Left ventricle myocardium inferior (tissue), 1 donor: ENCODE results near the gene AHSG. TPM values are rescaled to one million over a fixed set of nuclear protein-coding genes. Genes with fewer than 3 reads are reported as not detected.

Experiments
- DNase-seq: peaks from one replicate; pipeline ENCODE4 v3.0.0-alpha.2; 2020
- H3K27ac ChIP-seq: fragments of 200-600 bp; replicated peaks from 2 replicates; pipeline ENCODE4 v1.8.0; 2021
- H3K27me3 ChIP-seq: fragments of 200-600 bp; 2 replicates; pipeline ENCODE4 v1.8.0; 2021; ENCODE audit warnings: low read depth
- H3K36me3 ChIP-seq: fragments of 200-600 bp; 2 replicates; pipeline ENCODE4 v1.8.0; 2021
- H3K4me1 ChIP-seq: fragments of 200-600 bp; 2 replicates; pipeline ENCODE4 v1.8.0; 2021
- H3K4me3 ChIP-seq: fragments of 200-600 bp; 2 replicates; pipeline ENCODE4 v1.8.0; 2021; ENCODE audit warnings: mild to moderate bottlenecking, moderate library complexity
- H3K9me3 ChIP-seq: fragments of 200-600 bp; replicated peaks from 2 replicates; pipeline ENCODE4 v1.8.0; 2021
- CTCF ChIP-seq: fragments of 200-600 bp; IDR thresholded peaks from 2 replicates; pipeline ENCODE4 v1.8.0; 2021; ENCODE audit warnings: antibody characterized with exemption, mild to moderate bottlenecking, borderline replicate concordance
- intact Hi-C: fragments of 100-400 bp; cut with micrococcal nuclease; formaldehyde crosslinking; loops from one replicate; pipeline ENCODE4 v1.11.0; 2022
- total RNA-seq: library from RNA; stranded (reverse); fragmentation: NEBNext Ultra II Directional; extraction: Animal tissue kit (Norgen Biotek cat#: 25700); gene quantifications from one replicate; pipeline ENCODE4 v1.2.1, GENCODE V29; 2021
- donor health status: DM: no; HTN: yes; CAD: no; lungs with severe emphysema.

Gene AHSG
- total RNA-seq, 1 donor from 2014 or later: not detected

- TF ChIP-seq CTCF: no peak
- Histone ChIP-seq H3K27me3 (peaks cover 7% of the 10 kb centered on the region), H3K36me3 (no peaks in the 10 kb centered on the region), H3K9me3 (no peaks in the 10 kb centered on the region), H3K4me3 (no peak overlapping the region), H3K27ac (no peak overlapping the region), H3K4me1 (peaks cover 10% of the 10 kb centered on the region)
- no peak for DNase-seq
- intact Hi-C loops: no loop called here
These were observed 22.7 kb downstream of the AHSG start for GRCh38 chr3:186635532-186635931.

GRCh38 chr3:186636536-186636935 lies 23.7 kb downstream of the AHSG start:
- intact Hi-C loops: no loop called here
- Histone ChIP-seq H3K9me3 (no peaks in the 10 kb centered on the region), H3K27me3 (peaks cover 7% of the 10 kb centered on the region), H3K4me1 (peaks cover 13% of the 10 kb centered on the region), H3K4me3 (no peak overlapping the region), H3K36me3 (no peaks in the 10 kb centered on the region), H3K27ac (no peak overlapping the region)
- no peak for DNase-seq
- TF ChIP-seq CTCF: no peak

GRCh38 chr3:186637686-186638085 lies 24.8 kb downstream of the AHSG start:
- Histone ChIP-seq H3K27ac (no peak overlapping the region), H3K4me1 (peaks cover 13% of the 10 kb centered on the region), H3K36me3 (no peaks in the 10 kb centered on the region), H3K9me3 (no peaks in the 10 kb centered on the region), H3K4me3 (no peak overlapping the region), H3K27me3 (peaks cover 18% of the 10 kb centered on the region)
- intact Hi-C loops: no loop called here
- no peak for DNase-seq
- no peak for TF ChIP-seq CTCF

- H3K9me3 ChIP-seq: no peaks in the 10 kb centered on the region
- H3K4me3 ChIP-seq: no peak overlapping the region
- no peak for DNase-seq
- peaks cover 13% of the 10 kb centered on the region for H3K4me1 ChIP-seq
- intact Hi-C loops: no loop called here
- H3K27me3 ChIP-seq: peaks cover 20% of the 10 kb centered on the region
- H3K27ac ChIP-seq: no peak overlapping the region
- no peaks in the 10 kb centered on the region for H3K36me3 ChIP-seq
- TF ChIP-seq CTCF: no peak
These were observed 25.4 kb downstream of the AHSG start for GRCh38 chr3:186638259-186638658.

GRCh38 chr3:186639778-186640472 lies 27.1 kb downstream of the AHSG start, which contains the start of gene FETUB:
TSS of gene FETUB (plus strand) at chr3:186640399. CDS start at chr3:186640461, 62 bp downstream.
- Histone ChIP-seq H3K36me3 (no peaks in the 10 kb centered on the region), H3K27ac (no peak within 1 kb of the TSS), H3K4me3 (no peak within 1 kb of the TSS), H3K9me3 (no peaks in the 10 kb centered on the region), H3K27me3 (peaks cover 20% of the 10 kb centered on the region), H3K4me1 (peaks cover 13% of the 10 kb centered on the region)
- DNase-seq: no peak
- intact Hi-C loops: no loop called here
- no peak for TF ChIP-seq CTCF
